NCI-H146 treated with DMSO at 0.1 percent for 48 hours (cell line): ENCODE results near the gene PSMD13.
"Not testable (repeated sequence)": the region's sequence is repeated elsewhere in the genome, so short reads cannot be mapped to it uniquely, and the experiment has no call there.

Experiments used
- DNase-seq: peaks from one replicate; lab custom pipeline; 2025; ENCODE audit not compliant: unreplicated experiment; lab: John Stamatoyannopoulos, UW

PSMD13 gene

GRCh38 chr11:285894-286220 is 49.1 kb downstream of the PSMD13 start:
- no peak for DNase-seq

- DNase-seq, result not testable (repeated sequence)
Observed at GRCh38 chr11:286977-287820, 50.4 kb downstream of the PSMD13 start.

- no peak for DNase-seq
Observed at GRCh38 chr11:287821-288477, 51.2 kb downstream of the PSMD13 start.

GRCh38 chr11:288478-289397 is 52.0 kb downstream of the PSMD13 start, which contains the start of gene PGGHG:
Gene PGGHG, plus strand, starts transcription at chr11:289126. Its CDS starts 691 bp downstream, at chr11:289817.
- DNase-seq, result no peak

- no peak for DNase-seq
Observed at GRCh38 chr11:289398-289711, 52.6 kb downstream of the PSMD13 start.

- no peak for DNase-seq
Observed at GRCh38 chr11:289712-290620, 53.2 kb downstream of the PSMD13 start.

- no peak for DNase-seq
Observed at GRCh38 chr11:290621-291231, 54.0 kb downstream of the PSMD13 start.

GRCh38 chr11:291281-292210 is 54.8 kb downstream of the PSMD13 start:
- DNase-seq, result no peak

GRCh38 chr11:292211-293121 is 55.7 kb downstream of the PSMD13 start:
- DNase-seq, result no peak

- no peak for DNase-seq
Observed at GRCh38 chr11:293271-293851, 56.6 kb downstream of the PSMD13 start.

- no peak for DNase-seq
Observed at GRCh38 chr11:293852-294661, 57.3 kb downstream of the PSMD13 start.

- DNase-seq, result no peak
Observed at GRCh38 chr11:294780-295179, 58.0 kb downstream of the PSMD13 start.

GRCh38 chr11:295351-296170 is 58.8 kb downstream of the PSMD13 start:
- no peak for DNase-seq

GRCh38 chr11:296171-297050 is 59.6 kb downstream of the PSMD13 start:
- no peak for DNase-seq

- DNase-seq, result no peak
Observed at GRCh38 chr11:297051-297585, 60.3 kb downstream of the PSMD13 start.
